CD4-positive, alpha-beta T cell treated with Interferon alpha-2 for 1 hour (primary cell): ENCODE measurements around the gene FBXL7.

Experiments
- DNase-seq, 2 donors: peaks; one replicate each; pipeline ENCODE4 v3.0.0-alpha.2; 2020 to 2022

Gene FBXL7

DNA sequence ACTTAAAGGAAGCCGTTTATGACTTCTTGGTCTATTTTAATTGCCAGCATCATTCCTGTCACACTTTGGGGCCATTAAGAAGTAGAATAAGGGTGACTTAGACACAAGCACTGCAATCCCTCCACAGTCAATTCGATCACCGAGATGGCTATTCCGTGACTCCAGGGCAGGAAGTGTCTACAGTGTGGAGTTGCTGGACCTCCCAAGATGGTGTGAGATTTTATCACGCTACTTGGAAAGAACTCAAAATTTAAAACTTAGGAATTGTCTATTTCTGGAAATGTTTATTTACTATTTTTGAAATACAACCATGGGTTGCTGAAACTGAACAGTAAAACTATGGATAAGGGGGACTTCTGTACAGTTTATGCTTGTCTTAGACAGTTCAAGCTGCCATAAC, 6.2 kb downstream of the FBXL7 start:
- no peak for DNase-seq

DNA sequence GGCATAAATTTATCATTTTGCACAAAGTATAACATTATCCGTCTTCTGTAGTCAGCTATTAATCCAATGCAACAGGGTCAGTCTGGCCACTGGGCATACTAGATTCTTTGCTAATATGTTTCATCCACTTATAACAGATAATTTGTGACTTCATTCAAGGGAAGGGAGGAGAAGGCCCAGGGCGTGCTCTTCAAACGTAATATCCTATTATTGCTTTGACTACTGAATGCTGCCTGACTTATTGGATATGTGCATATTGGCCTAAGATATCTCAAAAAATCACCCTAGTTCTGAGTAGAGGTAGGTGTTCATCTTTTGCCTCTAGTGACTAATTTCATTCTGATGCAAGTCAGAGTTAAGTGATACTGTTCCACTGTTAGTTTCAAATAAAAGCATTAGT, 6.9 kb downstream of the FBXL7 start:
- DNase-seq: no peak

DNA sequence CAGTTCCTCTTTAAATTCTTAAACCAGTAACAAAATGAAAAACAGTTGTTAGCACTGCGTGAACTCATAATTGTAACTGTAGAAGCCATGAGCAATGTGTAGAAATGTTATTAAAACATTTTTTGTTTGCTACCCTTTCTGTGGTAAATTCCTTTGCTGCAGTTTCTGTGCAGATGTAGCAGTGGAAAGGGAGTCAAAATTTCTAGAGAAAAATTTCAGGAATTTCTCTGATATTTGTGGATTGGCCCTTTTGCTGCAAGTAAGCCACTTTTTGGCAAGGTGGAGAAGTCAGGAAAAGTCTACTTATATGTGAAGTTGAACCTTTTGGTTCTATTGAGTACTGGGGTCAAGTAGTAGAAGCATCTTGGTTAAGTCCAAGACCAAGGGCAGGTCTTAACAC, 10.1 kb downstream of the FBXL7 start:
- no peak for DNase-seq

DNA sequence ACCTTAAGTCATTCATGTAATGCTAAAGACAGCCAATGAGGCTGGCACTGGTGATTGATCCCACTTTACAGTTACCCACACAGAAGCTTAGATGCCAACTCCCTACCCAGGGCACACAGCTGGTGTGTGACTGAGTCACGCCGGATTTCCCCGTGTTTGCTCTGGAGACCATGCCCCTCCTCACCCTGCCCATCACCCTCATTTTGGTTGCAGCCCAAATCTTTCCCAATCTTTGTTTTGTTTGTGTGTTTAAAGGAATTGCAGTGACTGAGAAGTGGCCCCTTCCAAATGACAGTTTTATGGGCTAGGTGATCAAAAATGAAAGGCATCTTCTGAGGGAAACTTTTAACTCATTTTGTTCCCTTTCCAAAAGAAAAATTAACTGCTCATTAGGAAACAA, 10.9 kb downstream of the FBXL7 start:
- DNase-seq: no peak

DNA sequence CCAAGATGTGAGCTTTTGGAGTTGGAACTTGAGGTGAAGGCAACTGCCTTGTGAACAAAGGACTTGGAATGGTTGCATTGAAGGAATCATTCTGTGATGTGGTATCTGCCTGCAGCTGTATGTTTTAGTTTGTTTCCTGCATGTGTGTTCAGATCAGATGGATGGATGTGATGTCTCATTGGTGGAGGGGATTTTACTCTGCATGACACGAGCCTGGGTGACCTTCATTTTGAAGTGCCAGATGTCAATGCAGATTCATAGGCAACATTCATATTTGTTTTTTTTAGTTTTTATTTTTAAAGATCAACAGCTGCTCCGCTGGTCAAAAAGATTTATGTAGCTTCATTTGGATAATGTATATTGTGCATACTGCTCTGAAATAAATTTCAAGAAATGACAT, 13.5 kb downstream of the FBXL7 start:
- no peak for DNase-seq

DNA sequence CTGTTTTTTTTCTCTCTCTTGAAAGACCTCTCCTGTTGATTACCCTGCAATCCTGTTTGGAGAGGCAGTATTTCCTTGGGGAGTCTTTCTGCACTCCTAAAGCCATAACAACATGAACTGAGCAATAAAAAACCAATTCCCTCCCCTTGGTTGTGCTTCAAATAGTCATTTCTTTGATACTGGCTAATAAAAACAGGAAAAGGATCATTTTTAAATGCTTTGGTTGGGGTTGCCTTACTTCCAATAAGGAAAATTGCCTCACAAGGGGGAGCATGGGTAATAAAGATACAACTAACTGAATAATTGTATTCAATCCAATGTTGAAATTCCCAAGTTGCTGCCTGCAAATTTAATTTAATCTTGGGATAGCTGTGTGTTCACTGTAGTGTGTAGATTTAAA, 13.9 kb downstream of the FBXL7 start:
- no peak for DNase-seq

DNA sequence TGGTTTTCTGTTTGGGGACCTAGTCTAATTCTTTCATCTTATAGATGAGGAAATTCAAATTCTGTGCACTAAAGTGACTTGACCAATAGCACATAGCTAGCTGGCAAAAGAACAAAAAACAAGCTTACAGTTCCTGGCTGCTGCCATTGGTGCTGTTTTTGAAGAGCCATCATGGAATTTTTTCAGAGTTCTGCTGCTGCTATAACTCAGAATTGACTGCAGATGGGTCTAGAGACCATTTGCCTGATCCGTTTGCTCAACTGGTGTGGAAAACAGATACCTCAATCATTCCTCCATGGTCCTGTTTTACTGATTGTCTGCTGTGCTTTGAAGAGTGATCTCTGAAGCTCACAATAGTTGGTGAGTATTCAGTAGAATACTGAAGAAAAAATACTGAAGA, 15.2 kb downstream of the FBXL7 start:
- DNase-seq: no peak

DNA sequence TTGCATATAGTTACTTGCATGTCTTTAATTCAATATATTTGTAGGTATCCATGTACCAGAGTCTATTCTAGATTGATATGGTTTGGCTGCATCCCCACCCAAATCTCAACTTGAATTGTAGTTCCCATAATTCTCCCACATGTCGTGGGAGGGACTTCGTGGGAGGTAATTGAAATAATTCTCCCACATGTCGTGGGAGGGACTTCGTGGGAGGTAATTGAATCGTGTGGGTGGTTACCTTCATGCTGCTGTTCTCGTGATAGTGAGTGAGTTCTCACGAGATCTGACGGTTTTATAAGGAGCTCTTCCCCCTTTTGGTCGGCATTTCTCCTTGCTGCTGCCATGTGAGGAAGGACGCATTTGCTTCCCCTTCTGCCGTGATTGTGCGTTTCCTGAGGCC, 16.5 kb downstream of the FBXL7 start:
- no peak for DNase-seq

DNA sequence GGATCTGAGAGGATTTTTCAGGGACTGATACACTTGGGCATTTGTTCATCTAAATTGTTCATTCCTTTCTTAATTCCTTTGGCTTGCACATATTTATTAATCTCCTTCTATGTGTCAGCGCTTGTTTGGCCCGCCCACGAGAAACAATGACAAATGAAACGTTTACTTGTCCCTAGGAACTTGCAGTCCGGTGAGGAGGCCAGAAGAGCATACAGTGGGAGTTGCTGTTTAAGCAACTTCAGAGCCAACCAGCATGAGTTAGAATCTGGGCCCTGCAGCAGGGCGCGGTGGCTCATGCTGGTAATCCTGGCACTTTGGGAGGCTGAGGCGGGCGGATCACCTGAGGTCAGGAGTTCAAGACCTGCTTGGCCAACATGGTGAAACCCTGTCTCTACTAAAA, 18.8 kb downstream of the FBXL7 start:
- DNase-seq: no peak

DNA sequence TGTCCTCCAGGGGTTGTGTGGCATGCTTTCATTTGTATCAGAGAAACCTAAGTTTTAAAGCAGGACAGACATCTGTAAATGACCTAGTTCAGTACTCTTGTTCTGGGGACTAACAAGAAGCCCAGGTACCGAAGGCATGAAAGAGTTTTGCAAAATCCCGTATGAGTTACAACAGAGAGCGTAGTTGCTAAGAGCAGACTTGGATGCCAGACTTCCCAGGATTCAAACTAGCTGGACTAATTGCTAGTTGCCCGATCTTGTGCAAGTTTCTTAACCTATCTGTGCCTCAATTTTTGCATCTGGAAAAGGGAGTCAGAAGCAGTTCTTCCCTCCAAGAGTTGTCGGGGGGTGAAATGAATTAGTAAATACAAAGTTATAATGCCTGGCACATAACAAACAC, 20.9 kb downstream of the FBXL7 start:
- no peak for DNase-seq

DNA sequence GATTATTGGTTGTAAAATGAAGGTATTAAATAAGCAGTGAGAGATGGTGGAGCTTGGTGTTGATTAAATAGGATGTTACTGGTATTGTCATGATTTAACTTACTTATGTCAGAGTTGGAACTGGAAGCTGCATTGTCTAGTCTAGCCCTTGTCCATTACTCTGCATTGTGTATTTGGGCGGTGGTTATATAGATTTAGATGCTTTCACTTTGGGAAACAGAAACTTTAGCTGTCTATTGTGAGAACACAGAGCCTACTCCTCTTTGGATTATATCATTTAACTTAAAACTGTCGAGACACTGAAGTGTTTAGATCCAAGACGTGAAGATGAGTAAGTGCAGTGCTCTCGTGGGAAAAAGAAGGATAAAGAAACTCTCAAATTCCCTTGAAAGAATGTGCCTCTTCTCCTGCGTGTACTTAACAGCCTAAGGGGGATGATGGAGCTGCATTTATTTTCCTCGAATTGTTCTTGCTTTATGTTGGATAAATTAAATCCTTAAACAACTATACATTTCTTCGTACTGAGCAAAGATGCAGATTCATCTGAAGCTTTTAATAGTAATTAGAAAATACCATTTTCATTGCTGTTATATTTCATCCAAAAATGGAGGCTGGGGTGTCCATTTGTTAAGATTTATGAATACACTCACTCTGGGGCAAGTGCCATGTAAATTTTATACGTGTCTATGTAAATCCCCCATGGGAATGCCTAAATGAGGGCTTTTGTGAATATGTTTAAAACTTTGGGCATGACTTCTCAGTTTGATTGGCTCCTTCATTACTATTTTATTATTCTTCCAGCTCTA, 21.6 kb downstream of the FBXL7 start:
- no peak for DNase-seq

DNA sequence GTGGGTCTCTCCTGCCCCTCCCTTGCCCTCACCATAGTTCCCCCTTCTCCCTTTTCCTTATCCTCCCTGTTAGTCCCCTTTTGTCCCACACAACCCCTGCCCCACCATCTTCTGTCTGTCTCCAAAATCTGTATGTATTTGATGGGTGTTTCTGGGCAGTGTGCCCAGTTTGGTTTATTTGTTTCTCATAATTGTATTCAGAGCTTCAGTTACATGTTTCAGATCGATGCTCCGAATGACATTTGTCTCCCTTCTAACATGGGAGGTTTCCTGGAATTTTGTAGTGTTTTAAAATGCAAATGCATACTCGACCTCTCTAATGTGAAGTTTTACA, 22.2 kb downstream of the FBXL7 start:
- DNase-seq: no peak

DNA sequence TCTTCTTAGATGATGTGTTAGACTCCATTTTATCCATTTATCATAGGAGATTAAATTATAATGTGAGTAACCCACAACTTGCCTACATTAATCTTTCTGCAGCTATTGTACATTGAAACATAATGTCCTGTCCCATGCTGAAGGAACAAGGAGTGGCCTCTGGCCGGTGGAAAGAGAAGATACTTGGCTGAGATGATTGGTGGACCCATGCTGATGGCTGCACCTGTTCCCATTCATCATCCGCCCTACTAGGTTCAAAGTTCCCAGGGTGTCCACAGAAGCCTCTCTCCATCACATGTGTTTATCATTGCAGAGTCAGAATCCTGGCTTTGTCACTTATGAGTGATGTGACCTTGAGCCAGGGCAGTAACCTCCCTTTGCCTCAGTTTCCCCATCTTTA, 24.7 kb downstream of the FBXL7 start:
- DNase-seq: no peak

DNA sequence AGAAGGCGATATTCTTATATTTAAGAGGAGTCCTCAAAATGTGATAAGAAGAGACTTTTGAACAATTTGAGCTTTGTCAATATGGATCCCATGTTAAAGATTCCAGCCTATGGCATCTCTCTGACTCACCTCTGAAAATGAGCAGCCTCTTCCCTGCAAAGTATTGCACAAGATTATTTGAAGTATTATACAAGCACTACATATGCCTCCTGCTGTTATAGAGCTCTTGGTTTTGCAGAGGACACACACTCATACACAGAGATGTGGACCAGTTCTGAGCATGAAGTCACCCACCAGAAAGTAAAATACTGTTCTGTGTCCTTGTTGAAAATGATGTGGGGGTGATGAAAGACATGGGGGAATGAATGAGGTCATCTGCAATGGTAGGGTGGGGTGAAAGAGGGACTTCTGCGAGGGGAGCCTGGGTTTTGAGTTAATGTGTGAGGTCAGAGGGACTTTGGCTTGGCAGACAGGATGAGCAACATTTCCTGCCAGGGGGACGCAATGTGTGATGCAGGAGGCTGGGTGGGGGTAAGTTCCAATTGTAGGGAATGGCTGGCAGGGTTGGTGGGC, 25.8 kb downstream of the FBXL7 start:
- no peak for DNase-seq

DNA sequence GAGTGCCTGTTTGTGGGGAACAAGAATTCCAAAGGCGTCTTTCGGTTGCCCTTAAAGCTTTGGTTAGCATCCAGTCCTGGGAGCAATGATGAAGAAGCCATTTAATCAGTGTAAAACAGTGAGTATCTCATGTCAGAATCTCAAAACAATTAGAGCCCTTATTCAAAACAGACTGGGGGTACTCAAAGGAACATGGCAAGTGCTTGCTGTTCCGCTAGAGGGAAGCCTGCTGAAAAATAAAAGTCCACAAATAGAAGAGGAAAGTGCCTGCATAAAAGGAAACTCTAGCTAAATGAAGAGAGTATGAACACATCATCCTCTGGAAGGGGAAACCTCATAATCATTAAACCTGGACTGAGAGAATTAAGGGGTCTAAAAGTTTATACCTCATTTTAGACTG, 26.4 kb downstream of the FBXL7 start:
- no peak for DNase-seq

DNA sequence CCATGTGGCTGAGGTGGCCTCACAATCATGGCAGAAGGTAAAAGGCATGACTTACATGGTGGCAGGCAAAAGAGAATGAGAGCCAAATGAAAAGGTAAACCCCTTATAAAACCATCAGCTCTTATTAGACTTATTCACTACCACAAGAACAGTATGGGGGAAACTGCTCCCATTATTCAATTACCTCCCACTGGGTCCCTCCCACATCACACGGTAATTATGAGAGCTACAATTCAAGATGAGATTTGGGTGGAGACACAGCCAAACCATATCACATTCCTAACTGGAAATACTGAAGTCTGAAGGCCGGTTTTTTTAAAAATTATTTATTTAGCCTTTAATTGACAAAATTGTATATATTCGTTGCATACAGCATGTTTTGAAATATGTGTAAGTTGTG, 28.5 kb downstream of the FBXL7 start:
- DNase-seq: no peak

DNA sequence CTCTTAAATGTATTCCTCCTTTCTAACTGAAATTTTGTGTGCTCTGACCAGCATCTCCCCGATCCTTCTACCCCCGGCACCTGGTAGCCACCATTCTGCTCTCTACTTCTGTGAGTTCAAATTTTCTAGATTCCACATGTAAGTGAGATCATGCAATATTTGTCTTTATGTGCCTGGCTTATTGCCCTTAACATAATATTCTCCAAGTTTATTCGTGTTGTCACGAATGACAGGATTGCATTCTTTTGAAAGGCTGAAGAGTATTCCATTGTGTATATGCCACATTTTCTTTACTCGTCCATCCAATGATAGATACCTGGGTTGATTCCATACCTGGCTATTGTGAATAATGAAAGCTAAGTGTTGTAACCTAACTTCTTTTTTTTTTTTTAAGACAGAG, 29.0 kb downstream of the FBXL7 start:
- DNase-seq: no peak

DNA sequence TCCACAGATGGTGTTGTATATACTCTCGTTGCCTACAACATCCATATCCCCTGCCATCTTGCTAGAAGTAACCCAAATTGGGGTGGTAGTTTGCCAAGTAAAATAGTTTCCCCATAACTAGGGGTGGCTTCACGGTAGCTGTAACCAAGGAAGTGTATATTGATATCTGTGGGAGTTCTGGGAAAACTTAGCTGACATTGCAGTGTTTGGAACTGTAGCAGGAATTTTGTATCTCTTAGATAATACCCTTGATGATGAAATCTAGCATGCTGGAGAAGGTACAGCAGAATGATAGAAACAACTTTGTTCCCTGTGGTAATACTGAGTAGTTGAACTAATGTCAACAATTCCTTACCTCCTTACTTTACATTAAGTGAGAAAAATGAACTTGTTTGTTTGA, 29.8 kb downstream of the FBXL7 start:
- DNase-seq: no peak

DNA sequence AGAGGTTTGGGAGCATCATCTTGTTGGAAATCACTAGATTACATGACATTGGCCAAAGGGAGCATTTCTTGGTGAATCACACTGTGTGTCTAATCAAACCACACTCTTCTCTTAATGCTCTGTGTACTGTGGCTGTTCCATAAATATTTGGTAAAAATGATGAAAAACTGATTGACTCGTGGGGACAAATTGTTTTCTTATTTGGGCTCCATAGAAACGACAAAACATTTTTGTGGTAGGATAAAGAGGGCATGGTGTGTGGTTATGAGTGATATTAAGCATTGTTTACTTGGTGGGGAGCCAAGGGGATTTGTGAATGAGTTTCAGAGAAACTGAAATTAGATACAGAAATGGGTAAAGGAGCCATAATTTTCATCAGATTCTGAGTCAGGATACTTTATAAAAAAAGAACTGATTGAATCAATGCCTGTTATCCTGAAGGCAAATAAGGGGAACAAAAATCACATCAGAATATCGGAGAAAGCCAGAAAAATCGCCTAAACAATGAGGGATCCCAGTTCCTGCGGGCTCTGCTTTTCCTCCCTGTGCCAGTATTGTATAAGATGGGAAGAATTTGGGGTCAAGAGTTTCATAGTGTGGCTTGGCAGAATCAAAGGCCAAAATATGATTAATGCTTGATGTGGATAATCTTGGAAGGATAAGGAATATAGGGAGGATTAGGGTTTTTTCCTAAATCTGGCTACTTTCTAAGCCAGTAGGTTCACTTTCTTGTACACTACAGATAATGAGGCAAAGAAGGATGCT, 33.3 kb downstream of the FBXL7 start:
- no peak for DNase-seq

DNA sequence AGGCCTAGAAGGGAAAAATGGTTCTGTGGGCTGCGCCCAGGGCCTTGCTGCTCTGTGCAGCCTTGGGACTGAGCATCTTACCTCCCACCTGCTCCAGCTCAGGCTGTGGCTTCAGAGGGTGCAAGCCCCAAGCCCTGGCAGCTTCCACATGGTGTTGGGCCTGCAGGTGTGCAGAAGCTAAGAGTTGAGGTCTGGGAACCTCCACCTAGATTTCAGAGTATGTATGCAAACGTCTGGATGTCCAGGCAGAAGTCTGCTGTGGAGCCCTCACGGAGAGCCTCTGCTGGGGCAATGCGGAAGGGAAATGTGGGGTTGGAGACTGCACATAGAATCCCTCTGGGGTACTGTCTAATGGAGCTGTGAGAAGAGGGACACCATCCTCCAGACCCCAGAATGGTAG, 36.0 kb downstream of the FBXL7 start:
- no peak for DNase-seq

DNA sequence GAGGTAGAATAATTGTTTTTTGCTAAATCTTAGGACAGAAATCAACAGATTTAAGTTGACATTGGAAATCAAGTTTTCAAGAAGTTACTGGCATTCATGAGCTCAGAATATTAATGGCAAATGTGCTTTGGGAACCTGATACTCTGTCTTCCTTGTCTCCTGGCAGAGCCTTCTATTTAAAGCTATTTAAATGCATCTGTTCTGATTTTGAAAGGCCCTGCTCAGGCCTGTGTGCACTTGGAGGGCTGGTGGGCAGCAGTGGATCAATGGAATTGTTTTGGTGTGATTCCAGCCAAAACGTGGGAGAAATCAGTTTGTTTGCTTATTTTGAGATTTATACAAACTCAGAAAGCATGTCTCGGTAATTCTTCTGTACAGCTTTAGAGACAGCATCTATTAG, 38.5 kb downstream of the FBXL7 start:
- no peak for DNase-seq

DNA sequence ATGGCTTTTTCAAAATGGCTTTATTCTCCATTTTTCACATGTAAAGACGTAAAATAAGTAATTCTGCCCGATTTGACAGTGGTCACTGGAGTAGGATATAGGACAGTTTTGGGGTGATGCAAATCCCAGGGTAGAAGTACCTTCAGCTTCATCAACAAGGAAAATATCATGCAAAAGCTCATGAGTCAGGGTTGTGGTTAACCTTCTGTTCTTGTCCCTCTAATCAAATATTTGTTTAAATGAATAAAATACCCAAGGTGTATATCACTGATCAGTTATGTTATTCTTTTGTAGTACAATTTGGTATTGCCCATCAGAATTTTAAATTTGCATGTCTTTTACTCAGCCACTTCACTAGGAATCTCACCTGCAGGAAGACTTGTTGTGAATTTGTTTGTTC, 40.0 kb downstream of the FBXL7 start:
- no peak for DNase-seq

DNA sequence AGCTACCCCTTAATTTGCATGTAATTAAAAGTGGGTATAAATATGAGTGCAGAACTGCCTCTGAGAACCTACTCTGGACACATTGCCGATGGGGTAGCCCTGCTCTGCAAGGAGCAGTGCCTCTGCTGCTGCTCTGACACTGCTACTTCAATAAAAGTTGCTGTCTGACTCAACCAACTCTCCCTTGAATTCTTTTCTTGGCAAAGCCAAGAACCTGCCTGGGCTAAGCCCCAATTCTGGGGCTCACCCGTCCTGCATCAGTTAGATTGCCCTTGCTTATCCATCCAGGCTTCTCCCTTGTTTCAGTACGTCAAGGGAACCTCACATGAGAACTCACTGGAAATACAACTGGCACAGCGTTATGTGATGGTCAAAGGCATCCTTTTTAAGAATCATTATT, 44.1 kb downstream of the FBXL7 start:
- no peak for DNase-seq

DNA sequence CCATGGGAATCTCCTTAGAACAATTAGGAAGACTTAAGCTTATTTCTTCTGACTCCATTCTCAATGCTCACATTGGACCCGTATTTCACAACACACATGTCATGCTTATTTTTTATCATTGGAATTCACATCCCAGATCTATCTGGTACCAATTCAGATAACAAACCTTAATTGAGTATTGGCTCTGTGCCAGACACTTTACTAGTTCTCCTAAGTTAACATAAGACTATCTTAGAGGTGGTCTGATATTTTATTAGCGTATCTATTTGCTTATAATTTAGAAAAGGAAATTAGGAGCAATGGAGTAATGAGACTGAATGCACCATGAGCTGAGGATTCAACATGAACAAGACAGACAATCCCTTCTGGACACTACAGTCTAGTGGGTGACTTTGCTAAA, 45.1 kb downstream of the FBXL7 start:
- DNase-seq: no peak
